ENCODE data around the gene TMEM135.

DNA sequence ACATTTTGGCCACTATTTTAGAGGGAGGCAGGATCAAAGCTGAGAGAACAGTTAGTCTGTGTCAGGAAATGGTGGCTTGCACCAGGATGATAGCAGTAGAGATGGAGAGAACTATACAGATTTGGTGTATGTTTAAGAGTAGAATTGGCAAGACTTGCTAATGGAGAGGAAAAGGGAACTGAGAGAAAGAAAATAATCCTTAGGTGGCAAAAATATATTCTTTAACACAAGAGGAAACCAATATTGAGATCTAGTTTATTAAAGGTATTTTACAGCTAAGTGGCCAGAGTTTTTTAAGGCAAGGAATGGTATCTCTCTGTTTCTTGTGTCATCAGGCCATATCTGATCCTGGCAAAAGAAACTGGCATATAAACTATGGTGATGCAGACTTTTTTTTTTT, 278.8 kb downstream of the TMEM135 start:
- TF ChIP-seq POLR2A (IDR thresholded peaks at IDR 0.05) = no peak
- TF ChIP-seq, protein P1, sequence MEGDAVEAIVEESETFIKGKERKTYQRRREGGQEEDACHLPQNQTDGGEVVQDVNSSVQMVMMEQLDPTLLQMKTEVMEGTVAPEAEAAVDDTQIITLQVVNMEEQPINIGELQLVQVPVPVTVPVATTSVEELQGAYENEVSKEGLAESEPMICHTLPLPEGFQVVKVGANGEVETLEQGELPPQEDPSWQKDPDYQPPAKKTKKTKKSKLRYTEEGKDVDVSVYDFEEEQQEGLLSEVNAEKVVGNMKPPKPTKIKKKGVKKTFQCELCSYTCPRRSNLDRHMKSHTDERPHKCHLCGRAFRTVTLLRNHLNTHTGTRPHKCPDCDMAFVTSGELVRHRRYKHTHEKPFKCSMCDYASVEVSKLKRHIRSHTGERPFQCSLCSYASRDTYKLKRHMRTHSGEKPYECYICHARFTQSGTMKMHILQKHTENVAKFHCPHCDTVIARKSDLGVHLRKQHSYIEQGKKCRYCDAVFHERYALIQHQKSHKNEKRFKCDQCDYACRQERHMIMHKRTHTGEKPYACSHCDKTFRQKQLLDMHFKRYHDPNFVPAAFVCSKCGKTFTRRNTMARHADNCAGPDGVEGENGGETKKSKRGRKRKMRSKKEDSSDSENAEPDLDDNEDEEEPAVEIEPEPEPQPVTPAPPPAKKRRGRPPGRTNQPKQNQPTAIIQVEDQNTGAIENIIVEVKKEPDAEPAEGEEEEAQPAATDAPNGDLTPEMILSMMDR (IDR thresholded peaks at IDR 0.05) = no peak

All from right lobe of liver (tissue), 4 donors.